Measurements from ENCODE around the gene ETV6. TPM values are rescaled to one million over a fixed set of nuclear protein-coding genes. Genes with fewer than 3 reads are reported as not detected.

Gene ETV6
- total RNA-seq, 4 donors from 2014 or later: 7.6 to 45.5 (median 8.2) TPM

DNA sequence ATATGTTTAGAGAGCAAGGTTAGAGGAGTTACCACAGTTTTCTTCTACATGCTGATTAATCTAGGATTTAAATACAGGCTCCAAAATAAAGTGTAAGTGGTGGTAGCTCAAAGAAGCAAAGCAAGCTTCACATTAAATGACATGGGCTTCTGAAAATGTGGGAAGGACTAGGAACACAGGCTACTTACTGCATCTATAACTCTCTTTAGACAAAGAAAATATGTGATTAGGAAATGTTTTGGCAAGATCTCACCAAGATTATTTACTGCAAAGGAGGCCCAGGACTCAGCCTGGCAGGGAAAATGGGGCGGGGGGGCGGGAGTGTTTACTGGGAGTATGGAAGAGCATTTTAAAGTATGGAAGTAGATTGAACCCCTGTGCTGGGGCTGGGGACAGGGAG lies 39.4 kb downstream of the ETV6 start:
- DNase-seq: no peak
- TF ChIP-seq, protein P1, sequence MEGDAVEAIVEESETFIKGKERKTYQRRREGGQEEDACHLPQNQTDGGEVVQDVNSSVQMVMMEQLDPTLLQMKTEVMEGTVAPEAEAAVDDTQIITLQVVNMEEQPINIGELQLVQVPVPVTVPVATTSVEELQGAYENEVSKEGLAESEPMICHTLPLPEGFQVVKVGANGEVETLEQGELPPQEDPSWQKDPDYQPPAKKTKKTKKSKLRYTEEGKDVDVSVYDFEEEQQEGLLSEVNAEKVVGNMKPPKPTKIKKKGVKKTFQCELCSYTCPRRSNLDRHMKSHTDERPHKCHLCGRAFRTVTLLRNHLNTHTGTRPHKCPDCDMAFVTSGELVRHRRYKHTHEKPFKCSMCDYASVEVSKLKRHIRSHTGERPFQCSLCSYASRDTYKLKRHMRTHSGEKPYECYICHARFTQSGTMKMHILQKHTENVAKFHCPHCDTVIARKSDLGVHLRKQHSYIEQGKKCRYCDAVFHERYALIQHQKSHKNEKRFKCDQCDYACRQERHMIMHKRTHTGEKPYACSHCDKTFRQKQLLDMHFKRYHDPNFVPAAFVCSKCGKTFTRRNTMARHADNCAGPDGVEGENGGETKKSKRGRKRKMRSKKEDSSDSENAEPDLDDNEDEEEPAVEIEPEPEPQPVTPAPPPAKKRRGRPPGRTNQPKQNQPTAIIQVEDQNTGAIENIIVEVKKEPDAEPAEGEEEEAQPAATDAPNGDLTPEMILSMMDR (IDR thresholded peaks at IDR 0.05): no peak
- no peak for TF ChIP-seq POLR2A (IDR thresholded peaks at IDR 0.05)
- Histone ChIP-seq H3K36me3 (no peaks in the 10 kb centered on the region), H3K4me1 (no peaks in the 10 kb centered on the region), H3K27me3 (no peaks in the 10 kb centered on the region), H3K4me3 (no peak overlapping the region), H3K9me3 (no peaks in the 10 kb centered on the region), H3K27ac (no peak overlapping the region)
- intact Hi-C loops (cut with DNase I; ENCODE audit: low total_unique reads): no loop called here

DNA sequence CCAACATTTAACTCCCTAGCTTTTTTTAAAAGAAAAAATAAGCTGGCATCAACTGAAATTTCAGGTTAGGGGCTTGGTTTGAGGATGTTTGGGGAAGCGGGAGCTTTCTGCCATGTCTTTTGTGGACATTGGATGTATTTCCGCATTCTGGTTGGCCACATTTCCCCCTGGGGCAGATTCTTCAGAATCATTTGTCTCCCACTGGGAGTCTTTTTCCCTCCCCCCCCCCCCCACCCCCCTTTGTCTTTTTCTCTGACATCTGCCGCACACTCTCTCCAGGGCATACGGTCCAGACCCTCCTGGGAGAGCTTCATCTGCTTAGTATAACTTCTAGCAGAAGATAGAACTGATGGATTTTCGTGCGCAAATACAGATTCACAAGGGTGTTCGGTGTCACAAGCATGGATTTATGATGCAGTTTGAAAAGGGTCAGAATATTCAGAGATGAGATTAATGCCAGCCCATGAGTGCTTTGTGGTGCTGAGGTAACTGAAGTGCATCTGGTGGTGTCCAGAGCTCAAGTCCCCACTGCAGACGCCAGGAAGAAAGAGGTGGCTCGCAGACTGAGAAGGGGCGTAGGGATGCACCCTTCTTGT lies 40.2 kb downstream of the ETV6 start:
- intact Hi-C loops (cut with DNase I; ENCODE audit: low total_unique reads): no loop called here
- Histone ChIP-seq H3K27me3 (no peaks in the 10 kb centered on the region), H3K36me3 (no peaks in the 10 kb centered on the region), H3K27ac (no peak overlapping the region), H3K4me1 (no peaks in the 10 kb centered on the region), H3K4me3 (no peak overlapping the region), H3K9me3 (no peaks in the 10 kb centered on the region)
- no peak for TF ChIP-seq POLR2A (IDR thresholded peaks at IDR 0.05)
- TF ChIP-seq, protein P1 (IDR thresholded peaks at IDR 0.05): no peak
- DNase-seq: no peak

DNA sequence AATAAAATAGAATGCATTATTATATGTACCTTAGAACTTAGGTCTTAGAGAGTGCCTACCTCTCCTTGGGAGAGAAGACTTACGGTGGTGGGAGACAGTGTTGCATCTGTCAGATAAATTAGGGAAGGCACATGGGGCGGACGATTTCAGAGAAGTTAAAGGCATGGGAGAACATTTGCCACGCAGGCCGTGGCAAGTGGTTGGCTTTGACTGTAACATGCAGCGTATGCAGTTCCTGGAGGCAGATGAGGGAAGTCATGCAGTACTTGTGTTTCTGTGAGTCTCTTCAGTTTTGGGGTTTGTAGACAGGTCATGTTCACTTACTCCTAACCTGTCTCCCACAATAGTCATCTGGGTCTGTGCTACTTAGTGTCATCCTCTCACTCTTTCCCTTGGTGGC lies 43.6 kb downstream of the ETV6 start:
- DNase-seq: no peak
- H3K27ac ChIP-seq: no peak overlapping the region
- no peaks in the 10 kb centered on the region for H3K4me1 ChIP-seq
- no peaks in the 10 kb centered on the region for H3K27me3 ChIP-seq
- H3K36me3 ChIP-seq: no peaks in the 10 kb centered on the region
- no peak for TF ChIP-seq POLR2A (IDR thresholded peaks at IDR 0.05)
- TF ChIP-seq, protein P1 (IDR thresholded peaks at IDR 0.05): no peak
- H3K4me3 ChIP-seq: no peak overlapping the region
- no peaks in the 10 kb centered on the region for H3K9me3 ChIP-seq
- intact Hi-C loops (cut with DNase I; ENCODE audit: low total_unique reads): no loop called here

DNA sequence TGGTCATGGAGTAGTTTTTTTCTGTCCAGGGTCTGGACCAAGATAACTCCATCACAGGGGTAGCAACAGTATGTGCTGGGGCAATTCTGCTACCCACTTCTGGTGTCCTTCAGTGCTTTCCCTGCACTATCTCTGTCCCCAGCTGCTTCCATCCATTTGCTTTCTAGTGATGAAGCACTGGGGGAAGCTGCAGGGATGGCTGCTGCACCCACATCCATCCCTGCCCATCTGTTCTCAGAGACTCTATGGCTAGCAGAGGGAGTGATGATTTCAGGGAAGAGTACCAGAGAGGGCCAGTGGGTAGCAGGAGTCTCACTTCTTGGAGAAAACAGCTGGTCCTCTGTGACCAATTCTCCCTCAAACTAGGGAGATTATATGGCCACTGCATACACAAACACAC lies 44.1 kb downstream of the ETV6 start:
- DNase-seq: no peak
- H3K36me3 ChIP-seq: no peaks in the 10 kb centered on the region
- intact Hi-C loops (cut with DNase I; ENCODE audit: low total_unique reads): no loop called here
- no peaks in the 10 kb centered on the region for H3K9me3 ChIP-seq
- no peak overlapping the region for H3K4me3 ChIP-seq
- H3K27ac ChIP-seq: no peak overlapping the region
- no peaks in the 10 kb centered on the region for H3K4me1 ChIP-seq
- no peaks in the 10 kb centered on the region for H3K27me3 ChIP-seq
- TF ChIP-seq, protein P1 (IDR thresholded peaks at IDR 0.05): no peak
- TF ChIP-seq POLR2A (IDR thresholded peaks at IDR 0.05): no peak

DNA sequence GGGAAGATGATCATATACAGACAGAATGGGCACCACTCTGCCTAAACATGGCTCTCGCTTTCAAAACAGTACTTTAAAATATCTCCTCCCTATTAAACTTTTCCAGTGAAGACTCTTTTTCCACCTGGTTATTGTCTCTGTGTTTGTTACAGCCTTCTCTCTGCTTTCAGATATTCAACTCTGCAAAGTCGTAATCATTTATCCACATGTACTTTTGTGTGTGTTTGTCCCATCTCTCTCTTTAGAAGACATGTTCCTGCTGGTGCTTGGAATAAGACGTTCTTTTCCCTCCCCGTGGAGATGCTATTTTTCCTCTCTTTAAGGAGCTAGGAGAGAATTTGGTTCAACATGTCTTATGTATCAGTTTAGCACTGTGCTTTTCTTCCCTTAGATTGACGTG lies 45.1 kb downstream of the ETV6 start:
- H3K27me3 ChIP-seq: no peaks in the 10 kb centered on the region
- H3K9me3 ChIP-seq: no peaks in the 10 kb centered on the region
- intact Hi-C loops (cut with DNase I; ENCODE audit: low total_unique reads): no loop called here
- TF ChIP-seq, protein P1 (IDR thresholded peaks at IDR 0.05): no peak
- no peak for TF ChIP-seq POLR2A (IDR thresholded peaks at IDR 0.05)
- no peak overlapping the region for H3K27ac ChIP-seq
- no peaks in the 10 kb centered on the region for H3K36me3 ChIP-seq
- DNase-seq: no peak
- H3K4me1 ChIP-seq: no peaks in the 10 kb centered on the region
- no peak overlapping the region for H3K4me3 ChIP-seq

All from uterus (tissue), 4 donors.